GDM1 (cell line): ENCODE results near the gene CMTM7.

Source experiments
- DNase-seq: peaks from one replicate; lab custom pipeline; 2025; lab: John Stamatoyannopoulos, UW

Gene CMTM7

GRCh38 chr3:32391643-32392535 lies at the start of gene CMTM7:
Gene CMTM7, plus strand, starts transcription at chr3:32391853. Its CDS starts 54 bp downstream, at chr3:32391907.
- DNase-seq: peak; percentile 51

DNA sequence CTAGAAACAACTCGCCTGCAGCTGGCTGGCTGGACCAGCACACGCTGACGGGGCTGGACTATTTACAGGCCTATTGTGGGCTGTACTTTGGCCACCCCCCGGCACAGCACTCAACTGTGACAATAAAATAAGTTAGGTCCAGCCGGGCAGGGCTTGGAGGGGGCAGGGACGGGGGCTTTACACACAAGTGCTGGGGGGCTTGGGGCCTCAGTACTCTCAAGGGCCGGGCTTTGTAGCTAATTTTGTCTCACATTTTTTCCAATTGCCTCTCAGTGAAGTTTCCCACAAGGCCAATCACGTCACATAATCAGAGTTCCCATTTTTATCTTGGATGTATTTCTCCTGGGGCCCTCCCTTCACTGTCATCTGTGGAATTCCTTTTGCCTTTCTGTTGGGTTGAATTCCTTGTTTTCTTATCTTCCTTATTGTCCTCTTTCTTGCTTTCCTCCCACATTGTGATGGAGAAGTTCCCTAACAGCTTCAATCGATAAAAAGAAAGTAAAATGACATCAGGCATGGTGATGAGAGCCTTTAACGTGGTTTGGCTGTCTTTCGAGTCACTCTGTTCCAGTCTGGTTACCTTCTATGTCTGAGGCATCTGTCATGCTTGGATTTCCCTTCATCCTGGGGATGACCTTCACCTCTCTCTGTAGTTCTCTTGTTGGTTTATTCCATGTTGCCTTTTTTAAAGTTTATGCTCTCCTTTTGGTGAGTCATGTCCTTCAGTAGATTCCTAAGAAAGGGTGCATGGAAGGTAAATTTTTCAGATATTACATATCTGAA lies 44.1 kb upstream of the CMTM7 start:
- DNase-seq: no peak

GRCh38 chr3:32349184-32349583 lies 42.5 kb upstream of the CMTM7 start:
- no peak for DNase-seq

- no peak for DNase-seq
Measured at GRCh38 chr3:32352563-32352962, 39.1 kb upstream of the CMTM7 start.

GRCh38 chr3:32353351-32353750 lies 38.3 kb upstream of the CMTM7 start:
- no peak for DNase-seq

GRCh38 chr3:32354362-32354778 lies 37.3 kb upstream of the CMTM7 start:
- DNase-seq: no peak

DNA sequence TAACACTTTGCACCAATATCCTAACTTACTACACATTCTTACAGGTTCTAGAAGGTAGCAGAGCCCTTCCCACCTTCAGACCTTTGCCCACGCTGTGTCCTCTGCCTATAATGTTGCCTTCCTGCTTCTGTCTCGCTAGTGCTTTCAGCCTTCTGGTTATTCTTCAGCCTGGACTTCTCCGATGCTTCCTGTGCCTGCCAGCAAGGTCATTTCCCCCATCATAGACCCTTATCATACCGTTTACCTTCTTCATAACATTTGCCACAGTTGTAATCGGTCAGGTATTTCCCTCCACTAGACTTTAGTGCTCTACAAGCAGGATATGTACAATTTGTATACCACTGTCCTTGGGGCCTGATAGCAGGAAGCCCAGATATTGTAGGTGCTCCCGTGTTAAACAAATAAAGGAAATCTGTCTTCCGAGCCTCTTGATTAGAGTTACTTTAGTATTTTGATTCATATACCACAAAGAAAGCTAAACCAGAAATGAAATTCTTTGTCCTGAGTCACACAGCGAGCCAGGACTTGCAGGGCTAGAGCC lies 35.8 kb upstream of the CMTM7 start:
- DNase-seq: no peak

DNA sequence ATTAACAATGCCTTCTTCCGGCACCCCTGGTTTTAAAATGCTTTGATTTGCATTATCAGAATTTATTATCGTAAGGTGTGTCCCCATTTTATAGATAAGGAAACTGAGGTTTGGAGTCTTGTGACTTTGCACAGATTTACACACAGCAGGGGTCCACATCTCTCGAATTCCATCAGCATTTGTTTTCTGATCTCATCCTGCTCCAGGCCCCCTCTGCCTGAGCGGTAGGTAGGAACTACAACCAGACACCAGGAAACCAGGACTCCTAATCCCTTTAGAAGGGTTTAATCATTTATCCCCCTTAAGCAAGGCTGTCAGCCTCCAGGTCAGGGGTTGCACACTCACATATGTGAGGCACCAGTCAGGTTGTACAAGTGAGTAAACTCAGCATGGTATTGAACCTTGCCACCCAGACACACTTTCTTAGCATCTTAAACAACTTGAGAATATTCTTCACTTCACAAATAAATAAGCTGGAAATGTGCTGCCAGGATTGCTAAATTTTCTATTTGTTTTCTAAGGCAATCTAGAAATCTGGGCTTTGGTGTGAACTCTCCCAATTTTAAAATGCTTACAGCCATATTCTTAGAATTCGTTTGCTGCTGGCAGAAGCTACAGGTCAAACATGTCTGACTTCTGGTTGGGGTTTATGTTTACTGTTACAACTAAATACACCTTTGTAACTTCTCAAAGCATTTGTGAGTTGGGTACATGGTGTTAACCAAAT lies 31.7 kb upstream of the CMTM7 start:
- DNase-seq: no peak

DNA sequence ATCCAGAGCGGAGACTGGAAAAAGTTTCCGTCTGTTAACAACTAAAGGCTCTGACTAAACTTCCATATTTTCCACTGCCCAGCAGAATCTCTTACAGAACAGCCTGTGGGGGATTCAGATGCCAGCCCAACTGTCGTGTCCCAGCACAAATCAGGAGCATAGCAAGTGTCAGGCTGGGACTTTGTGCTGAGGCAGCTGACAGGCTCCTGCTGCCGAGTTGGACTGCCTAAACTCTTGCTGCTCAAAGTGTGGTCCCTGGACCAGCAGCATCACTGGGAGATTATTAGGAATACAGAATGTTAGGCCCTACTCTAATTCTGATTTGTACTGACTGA lies 31.2 kb upstream of the CMTM7 start:
- DNase-seq: no peak

- no peak for DNase-seq
Measured at GRCh38 chr3:32366638-32367397, 24.8 kb upstream of the CMTM7 start.

DNA sequence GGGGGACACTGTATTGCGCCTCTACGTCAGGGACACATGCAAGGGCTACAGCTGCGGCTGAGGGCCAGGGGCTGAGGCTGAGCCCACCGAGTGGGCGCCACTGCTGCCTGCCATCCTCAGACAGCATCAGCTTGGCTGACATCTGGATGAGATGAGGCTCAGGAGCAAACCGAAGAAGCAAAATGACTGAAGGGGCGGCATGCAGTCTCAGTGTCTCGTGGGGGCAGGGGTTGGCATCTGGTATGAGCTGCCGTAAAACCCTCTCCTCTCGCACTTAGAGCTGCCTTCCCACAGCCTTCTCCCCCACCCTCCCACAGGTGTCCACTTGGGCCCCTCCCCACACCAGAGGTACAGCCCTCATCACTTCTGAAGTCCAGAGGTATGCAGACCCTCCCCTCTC lies 24.2 kb upstream of the CMTM7 start:
- no peak for DNase-seq

- no peak for DNase-seq
Measured at GRCh38 chr3:32371461-32372212, 20.0 kb upstream of the CMTM7 start.

- DNase-seq: no peak
Measured at GRCh38 chr3:32372213-32372490, 19.5 kb upstream of the CMTM7 start.

GRCh38 chr3:32373276-32373675 lies 18.4 kb upstream of the CMTM7 start:
- no peak for DNase-seq

- DNase-seq: no peak
Measured at GRCh38 chr3:32373844-32374243, 17.8 kb upstream of the CMTM7 start.

GRCh38 chr3:32374788-32375595 lies 16.7 kb upstream of the CMTM7 start:
- DNase-seq: peak; percentile 46

- DNase-seq: no peak
Measured at GRCh38 chr3:32375596-32375930, 16.1 kb upstream of the CMTM7 start.

DNA sequence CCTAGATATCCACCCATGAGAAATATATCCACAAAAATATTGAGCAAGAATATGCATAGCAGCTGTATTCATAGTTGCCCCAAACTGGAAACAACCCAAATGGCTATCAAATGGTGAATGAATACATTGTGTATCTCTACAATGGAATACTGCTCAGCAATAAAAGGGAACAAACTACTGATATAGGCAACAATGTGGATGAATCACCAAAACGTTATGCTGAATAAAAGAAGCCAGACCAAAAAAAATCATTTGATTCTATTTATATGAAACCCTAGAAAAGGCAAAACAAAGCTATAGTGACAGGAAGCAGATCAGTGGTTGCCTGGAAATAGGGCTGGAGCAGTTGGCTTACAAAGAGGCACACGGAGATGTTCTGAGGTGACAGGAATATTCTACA lies 15.5 kb upstream of the CMTM7 start:
- no peak for DNase-seq

GRCh38 chr3:32379831-32380500 lies 11.7 kb upstream of the CMTM7 start:
- no peak for DNase-seq

DNA sequence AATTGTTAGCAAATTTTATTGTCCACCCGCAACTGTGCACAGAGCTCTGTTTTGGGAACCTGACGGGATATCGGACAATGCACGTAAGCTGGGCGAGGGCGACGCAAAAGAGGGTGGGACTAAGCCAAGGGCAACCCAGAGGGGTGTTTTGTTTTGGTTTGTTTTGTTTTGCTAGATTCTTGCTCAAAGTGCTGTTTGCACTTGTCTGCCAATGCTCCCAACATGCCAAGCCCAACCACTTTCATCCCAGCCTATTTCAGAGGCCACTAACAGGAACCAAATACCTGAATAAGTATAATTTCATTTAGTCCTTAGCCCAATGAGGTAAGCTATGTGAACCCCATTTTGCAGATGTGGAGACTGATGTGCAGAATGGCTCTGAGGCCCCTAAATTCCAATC lies 9.7 kb upstream of the CMTM7 start:
- DNase-seq: no peak
